Mesodermal cell (in vitro differentiated cells): ENCODE measurements around the gene SMIM3.
"Not testable (repeated sequence)": the region's sequence is repeated elsewhere in the genome, so short reads cannot be mapped to it uniquely, and the experiment has no call there.

Experiments
- H3K27ac ChIP-seq: 2 replicates; pipeline ENCODE4 v1.7.0; 2013; ENCODE audit warnings: mild to moderate bottlenecking, low read depth, low read length, moderate library complexity; ENCODE audit not compliant: severe bottlenecking
- H3K36me3 ChIP-seq: 2 replicates; pipeline ENCODE4 v1.7.1; 2013; ENCODE audit warnings: mild to moderate bottlenecking, low read length, moderate library complexity; ENCODE audit not compliant: control insufficient read depth, insufficient read depth
- H3K4me1 ChIP-seq: one replicate; pipeline ENCODE4 v1.7.1; 2013; ENCODE audit warnings: mild to moderate bottlenecking, low read length; ENCODE audit not compliant: insufficient read depth, control insufficient read depth, poor library complexity, severe bottlenecking
- H3K4me3 ChIP-seq: 2 replicates; pipeline ENCODE4 v1.7.0; 2013; ENCODE audit warnings: low read length, control low read depth, mild to moderate bottlenecking; ENCODE audit not compliant: insufficient read depth, poor library complexity, severe bottlenecking; ENCODE audit errors: extremely low read depth
- H3K9me3 ChIP-seq: 2 replicates; pipeline ENCODE4 v1.7.1; 2013; ENCODE audit warnings: mild to moderate bottlenecking, low read length, moderate library complexity; ENCODE audit not compliant: control insufficient read depth
- WGBS, 2 experiments: methylation state at CpG; one replicate each; pipeline ENCODE4 v1.1.5; 2013; ENCODE audit warnings: missing lambda C conversion rate in 2 of 2; ENCODE audit not compliant: insufficient coverage in 2 of 2; 5-methylcytosine and 5-hydroxymethylcytosine counted together

The SMIM3 gene

DNA sequence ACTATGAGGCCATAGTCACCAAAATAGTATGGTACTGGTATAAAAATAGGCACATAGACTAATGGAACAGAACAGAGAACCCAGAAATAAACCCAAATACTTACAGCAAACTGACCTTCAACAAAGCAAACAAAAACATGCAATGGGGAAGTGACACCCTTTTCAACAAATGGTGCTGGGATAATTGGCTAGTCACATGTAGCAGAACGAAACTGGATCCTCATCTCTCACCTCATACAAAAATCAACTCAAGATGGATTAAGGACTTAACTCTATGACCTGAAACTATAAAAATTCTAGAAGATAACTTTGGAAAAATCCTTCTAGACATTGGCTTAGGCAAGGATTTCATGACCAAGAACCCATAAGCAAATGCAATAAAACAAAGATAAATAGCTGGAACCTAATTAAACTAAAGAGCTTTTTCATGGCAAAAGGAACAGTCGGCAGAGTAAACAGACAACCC lies 14.9 kb downstream of the SMIM3 start:
- WGBS, 2 experiments = 80% methylated on average over 1 of the region's 2 CpGs; no CpG with 5 or more reads in 1 of the 2 experiments
- Histone ChIP-seq H3K4me1 (peaks cover 17% of the 10 kb centered on the region), H3K36me3 (peaks cover 13% of the 10 kb centered on the region)
- not testable (repeated sequence) for H3K4me3 ChIP-seq, H3K9me3 ChIP-seq, H3K27ac ChIP-seq

DNA sequence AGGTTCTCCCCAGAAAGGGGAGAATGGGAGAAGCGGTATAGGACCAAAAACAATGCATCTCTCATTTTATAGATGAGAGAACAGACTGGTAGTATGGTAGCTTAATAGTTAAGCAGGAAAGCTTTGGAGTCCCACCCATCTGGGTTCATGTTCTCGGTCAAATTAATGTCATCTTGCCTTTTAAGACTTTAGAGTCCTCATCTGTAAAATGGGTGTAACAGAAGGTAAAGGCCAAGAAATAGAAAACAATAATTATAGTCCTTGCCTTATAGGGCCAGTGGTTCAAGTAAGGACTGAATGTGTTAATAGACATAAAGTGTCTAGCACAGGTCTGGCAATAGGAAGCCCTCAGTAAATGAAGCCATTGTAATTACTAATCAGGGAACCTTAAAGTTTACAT lies 16.4 kb downstream of the SMIM3 start:
- 88% methylated on average over 1 of the region's 2 CpGs; no CpG with 5 or more reads in 1 of the 2 experiments for WGBS, 2 experiments
- Histone ChIP-seq H3K4me1 (peaks cover 13% of the 10 kb centered on the region), H3K36me3 (peaks cover 13% of the 10 kb centered on the region), H3K9me3 (no peaks in the 10 kb centered on the region), H3K4me3 (no peak overlapping the region), H3K27ac (no peak overlapping the region)

DNA sequence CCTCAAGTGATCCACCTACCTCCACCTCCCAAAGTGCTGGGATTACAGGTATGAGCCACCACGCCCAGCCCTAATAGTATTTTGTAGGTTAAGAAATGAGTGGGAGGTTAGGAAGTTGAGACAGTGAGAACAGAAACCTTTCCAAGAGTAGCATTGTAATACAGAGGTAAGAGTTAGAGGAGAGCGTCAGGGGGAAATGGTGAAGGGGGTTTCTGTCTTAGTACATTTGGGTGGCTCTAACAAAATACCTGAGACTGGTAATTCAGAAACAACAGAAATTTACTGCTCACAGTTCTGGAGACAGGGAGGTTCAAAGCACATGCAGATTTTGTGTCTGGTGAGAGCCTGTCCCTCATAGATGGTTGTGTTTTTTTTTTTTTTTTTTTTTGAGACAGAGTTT lies 18.8 kb downstream of the SMIM3 start:
- Histone ChIP-seq H3K4me3 (no peak overlapping the region), H3K4me1 (no peaks in the 10 kb centered on the region)

DNA sequence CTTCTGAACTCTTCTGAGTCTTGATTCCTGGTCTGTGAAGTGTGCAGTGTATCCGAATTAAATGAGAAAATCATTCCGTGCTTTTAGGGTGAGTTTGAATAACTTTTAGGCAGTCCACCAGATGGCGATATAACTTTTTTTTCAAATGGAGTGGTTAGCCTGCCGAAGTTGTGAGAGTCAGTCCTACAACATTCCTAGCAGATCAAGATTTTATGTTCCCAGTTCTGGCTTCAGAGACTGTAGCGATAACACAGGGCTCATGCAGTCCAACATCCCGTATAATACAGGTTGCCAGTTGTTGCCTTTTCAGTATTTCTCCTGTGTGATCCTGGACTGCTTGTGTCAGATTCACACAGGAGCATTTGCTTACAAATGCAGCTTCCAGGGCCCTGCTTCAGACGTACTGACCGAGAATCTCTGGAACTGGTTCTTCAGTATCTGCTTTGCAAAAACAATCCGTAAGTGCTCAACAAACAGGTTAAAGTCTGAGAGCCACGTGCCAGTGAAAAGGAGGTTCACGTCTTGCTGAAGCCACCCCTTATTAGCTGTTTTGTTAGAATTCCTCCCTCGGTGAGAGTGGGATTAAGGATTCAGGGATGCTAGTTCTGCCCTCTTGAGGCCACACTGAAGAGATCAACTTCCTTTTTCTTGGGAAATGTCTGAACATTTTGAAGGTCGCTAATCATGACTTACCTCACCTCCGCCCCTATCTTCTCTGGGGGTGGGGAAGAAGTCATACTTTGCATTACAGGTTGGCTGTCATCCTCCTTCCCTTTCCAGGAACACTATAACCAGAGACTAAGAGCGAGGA lies 22.8 kb downstream of the SMIM3 start:
- Histone ChIP-seq H3K27ac (peak overlapping the region; percentile 57), H3K36me3 (no peaks in the 10 kb centered on the region), H3K4me3 (peak overlapping the region; percentile 17), H3K4me1 (no peaks in the 10 kb centered on the region), H3K9me3 (no peaks in the 10 kb centered on the region)
- WGBS, 2 experiments = 16 to 19% methylated on average over 10 to 13 of the region's 15 CpGs

More for the DNA sequence above, 18.8 kb downstream of the SMIM3 start:
- peaks cover 13% of the 10 kb centered on the region for H3K36me3 ChIP-seq
- H3K9me3 ChIP-seq = no peaks in the 10 kb centered on the region
- H3K27ac ChIP-seq = no peak overlapping the region
- WGBS, 2 experiments = 100% methylated on average over 1 to 2 of the region's 2 CpGs

DNA sequence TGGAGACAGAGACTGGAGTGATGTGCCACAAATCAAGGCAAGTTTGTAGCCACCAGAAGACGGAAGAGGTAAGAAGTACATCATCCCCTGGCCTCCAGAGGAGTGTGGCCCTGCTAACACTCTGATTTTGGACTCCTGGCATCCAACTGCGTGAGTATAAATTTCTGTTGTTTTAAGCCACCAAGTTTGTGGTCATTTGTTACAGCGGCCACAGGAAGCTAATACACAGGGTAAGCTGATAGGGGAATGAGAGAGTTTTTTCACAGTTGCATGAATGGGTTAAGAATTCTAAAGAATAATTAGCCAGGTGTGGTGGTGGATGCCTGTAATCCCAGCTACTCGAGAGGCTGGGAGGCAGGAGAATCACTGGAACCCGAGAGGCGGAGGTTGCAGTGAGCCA lies 25.8 kb downstream of the SMIM3 start:
- Histone ChIP-seq H3K4me3 (no peak overlapping the region), H3K27ac (no peak overlapping the region), H3K36me3 (no peaks in the 10 kb centered on the region), H3K9me3 (no peaks in the 10 kb centered on the region), H3K4me1 (no peaks in the 10 kb centered on the region)
- WGBS, 2 experiments = 83 to 90% methylated on average over 6 of the region's 6 CpGs

DNA sequence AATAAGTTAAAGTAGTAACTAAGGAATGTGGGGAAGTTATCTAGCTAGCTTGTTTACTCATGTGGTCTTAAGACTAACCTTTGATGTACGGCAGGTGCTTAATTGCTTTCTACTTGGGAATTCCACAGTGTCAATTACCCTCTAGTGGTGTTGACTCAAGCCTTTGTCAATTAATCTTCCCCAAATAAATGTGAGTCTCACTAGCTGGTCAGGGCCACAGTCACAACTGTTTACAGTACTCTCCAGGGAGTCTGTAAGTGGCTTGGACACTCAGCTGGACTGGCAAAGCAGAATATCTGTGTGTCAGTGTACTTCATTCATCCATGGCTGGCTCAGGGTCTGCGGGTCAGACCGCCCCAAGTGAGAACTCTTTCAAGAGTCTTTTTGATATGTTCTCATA lies 30.8 kb downstream of the SMIM3 start:
- H3K4me3 ChIP-seq = no peak overlapping the region
- no peaks in the 10 kb centered on the region for H3K4me1 ChIP-seq
- H3K9me3 ChIP-seq = no peaks in the 10 kb centered on the region
- H3K27ac ChIP-seq = no peak overlapping the region
- H3K36me3 ChIP-seq = no peaks in the 10 kb centered on the region
- 66 to 81% methylated on average over 3 of the region's 3 CpGs for WGBS, 2 experiments

DNA sequence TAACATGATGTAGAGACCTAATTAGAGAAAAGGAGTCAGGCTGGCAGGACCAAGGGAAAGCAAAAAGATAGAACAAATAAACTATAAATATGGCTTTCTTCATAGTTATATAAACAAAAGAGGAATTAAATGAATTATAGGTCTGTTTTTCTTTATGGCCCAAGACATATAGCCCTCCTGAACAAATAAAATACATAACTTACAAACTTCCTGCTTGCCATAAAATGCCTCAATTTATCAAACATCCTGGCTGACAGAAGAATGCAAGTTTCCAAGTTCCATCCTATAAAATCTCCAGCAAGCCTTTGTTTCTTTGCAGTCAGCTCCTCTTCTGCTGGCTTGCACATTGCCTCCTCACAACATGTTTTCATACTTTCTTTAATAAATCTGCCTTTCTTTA lies 36.5 kb downstream of the SMIM3 start:
- Histone ChIP-seq H3K27ac (no peak overlapping the region), H3K9me3 (no peaks in the 10 kb centered on the region)

DNA sequence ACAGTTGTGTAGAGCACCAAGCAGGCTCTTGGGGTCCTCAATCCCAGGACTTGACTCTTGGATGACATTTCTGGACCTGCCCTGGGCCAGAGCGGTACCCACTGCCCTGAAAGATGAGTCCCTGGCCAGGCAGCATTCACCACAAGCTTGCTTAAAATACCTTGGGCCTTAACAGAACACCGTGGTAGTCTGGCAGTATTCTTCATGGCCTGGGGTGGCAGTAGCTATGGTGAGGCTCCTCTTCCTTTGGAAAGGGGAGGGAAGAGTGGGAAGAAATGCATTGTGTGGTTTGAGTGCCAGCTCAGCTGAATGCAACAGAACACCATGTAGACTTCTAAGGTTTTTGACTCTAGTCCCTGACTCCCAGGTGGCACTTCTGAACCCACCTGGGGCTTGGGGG lies 38.4 kb downstream of the SMIM3 start:
- WGBS, 2 experiments = 79 to 100% methylated on average over 1 to 2 of the region's 2 CpGs
- no peaks in the 10 kb centered on the region for H3K4me1 ChIP-seq
- H3K27ac ChIP-seq = no peak overlapping the region
- no peak overlapping the region for H3K4me3 ChIP-seq
- H3K36me3 ChIP-seq = no peaks in the 10 kb centered on the region
- H3K9me3 ChIP-seq = peaks cover 6% of the 10 kb centered on the region

More for the DNA sequence above, 36.5 kb downstream of the SMIM3 start:
- H3K36me3 ChIP-seq = no peaks in the 10 kb centered on the region
- no peaks in the 10 kb centered on the region for H3K4me1 ChIP-seq
- no peak overlapping the region for H3K4me3 ChIP-seq

DNA sequence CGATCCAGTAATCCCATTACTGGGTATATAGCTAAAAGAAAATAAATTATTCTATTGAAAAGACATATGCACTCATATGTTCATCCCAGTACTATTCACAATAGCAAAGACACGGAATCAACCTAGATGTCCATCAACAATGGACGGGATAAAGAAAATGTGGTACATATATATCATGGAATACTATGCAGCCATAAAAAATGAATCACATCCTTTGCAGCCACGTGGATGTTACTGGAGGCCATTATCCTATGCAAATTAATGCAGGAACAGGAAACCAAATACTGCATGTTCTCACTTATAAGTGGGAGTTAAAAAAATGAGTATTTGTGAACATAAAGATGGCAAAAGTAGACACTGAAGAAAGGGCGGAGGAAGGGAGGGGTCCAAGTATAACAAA lies 51.2 kb downstream of the SMIM3 start:
- Histone ChIP-seq H3K4me1 (no peaks in the 10 kb centered on the region), H3K27ac (no peak overlapping the region), H3K9me3 (peaks cover 8% of the 10 kb centered on the region), H3K4me3 (no peak overlapping the region), H3K36me3 (no peaks in the 10 kb centered on the region)
- WGBS, 2 experiments = no CpG with 5 or more reads among the region's 5 CpGs

DNA sequence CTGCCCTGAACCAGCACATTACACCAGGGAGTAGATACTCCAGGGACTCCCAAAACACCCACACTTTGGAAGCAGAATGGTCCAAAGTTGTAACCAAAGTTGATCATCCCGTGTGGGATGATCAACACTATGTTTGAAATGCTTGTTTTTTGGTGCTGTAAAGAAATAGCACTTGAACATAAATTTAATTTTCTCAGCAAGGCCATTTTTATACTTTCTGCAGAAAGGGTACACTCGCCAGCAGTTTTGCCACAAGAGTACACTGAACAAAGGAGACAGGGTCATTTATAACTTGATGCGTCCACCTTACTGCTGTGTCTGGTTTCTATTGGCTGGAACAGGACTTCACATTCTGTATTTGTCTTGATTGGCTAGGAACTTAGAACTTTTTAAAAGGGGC lies 53.3 kb downstream of the SMIM3 start:
- peaks cover 15% of the 10 kb centered on the region for H3K9me3 ChIP-seq
- not testable (repeated sequence) for H3K4me3 ChIP-seq, H3K4me1 ChIP-seq, H3K36me3 ChIP-seq, H3K27ac ChIP-seq
- WGBS, 2 experiments = 100% methylated on average over 1 of the region's 3 CpGs; no CpG with 5 or more reads in 1 of the 2 experiments

DNA sequence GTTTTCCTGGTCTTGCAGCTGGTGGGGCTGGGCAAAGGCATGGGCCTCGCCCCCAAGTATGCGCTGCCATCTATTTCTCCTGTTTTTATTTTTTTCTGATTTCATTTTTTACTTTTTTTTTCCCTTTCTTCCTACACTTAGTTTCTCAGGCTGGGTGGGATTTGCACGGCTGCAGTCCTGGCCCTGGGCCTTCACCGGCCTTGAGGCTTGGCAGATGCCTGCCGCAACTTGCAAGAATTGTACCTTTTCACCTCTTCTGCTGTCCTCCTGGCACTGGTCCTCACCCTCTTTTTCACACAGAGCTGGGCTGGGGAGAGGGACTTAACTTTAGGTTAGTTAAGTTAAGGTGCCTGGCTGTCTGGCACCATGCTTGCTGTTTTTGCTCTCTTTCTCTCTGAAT lies 57.5 kb downstream of the SMIM3 start:
- Histone ChIP-seq H3K4me3 (no peak overlapping the region), H3K27ac (no peak overlapping the region), H3K4me1 (no peaks in the 10 kb centered on the region), H3K9me3 (peaks cover 29% of the 10 kb centered on the region), H3K36me3 (no peaks in the 10 kb centered on the region)
- 90 to 97% methylated on average over 5 of the region's 5 CpGs for WGBS, 2 experiments
